Measurements from ENCODE around the gene FHOD1.

The FHOD1 gene

GRCh38 chr16:67228034-67228785, 19.1 kb downstream of the FHOD1 start:
- peak overlapping the region; percentile 88 for H3K4me3 ChIP-seq (ENCODE audit: low read depth, low read length, poor library complexity, severe bottlenecking)
- TF ChIP-seq CTCF (IDR thresholded peaks at IDR 0.05; ENCODE audit: low read length) (no peak), EZH2 (IDR thresholded peaks at IDR 0.05; ENCODE audit: borderline replicate concordance, low read length) (no peak)
- no peaks in the 10 kb centered on the region for H4K20me1 ChIP-seq (ENCODE audit: insufficient read depth, low read length)
- H3K9ac ChIP-seq (ENCODE audit: low read length), result peak overlapping the region; percentile 82; the same call in 1 of the 2 replicates
- no peaks in the 10 kb centered on the region for H3K9me2 ChIP-seq (ENCODE audit: low read depth, low read length)
- no peaks in the 10 kb centered on the region for H3K27me3 ChIP-seq (ENCODE audit: insufficient read depth, low read length)
- peak overlapping the region; percentile 88 for H3K4me2 ChIP-seq (ENCODE audit: low read length)
- H3K79me2 ChIP-seq (ENCODE audit: insufficient read depth, low read length), result peaks cover 9% of the 10 kb centered on the region
- H3K4me1 ChIP-seq (ENCODE audit: insufficient read depth, low read length, severe bottlenecking), result peaks cover 17% of the 10 kb centered on the region
- H3K9me3 ChIP-seq (ENCODE audit: low read length), result no peaks in the 10 kb centered on the region
- no peak overlapping the region for H3K27ac ChIP-seq (ENCODE audit: low read depth, low read length, poor library complexity, severe bottlenecking)
- no peaks in the 10 kb centered on the region for H3F3A ChIP-seq (ENCODE audit: insufficient read depth, low read length)
- no peak overlapping the region for H2AFZ ChIP-seq (ENCODE audit: low read length)
- H3K36me3 ChIP-seq (ENCODE audit: insufficient read depth, low read length), result peaks cover 38% of the 10 kb centered on the region

DNA sequence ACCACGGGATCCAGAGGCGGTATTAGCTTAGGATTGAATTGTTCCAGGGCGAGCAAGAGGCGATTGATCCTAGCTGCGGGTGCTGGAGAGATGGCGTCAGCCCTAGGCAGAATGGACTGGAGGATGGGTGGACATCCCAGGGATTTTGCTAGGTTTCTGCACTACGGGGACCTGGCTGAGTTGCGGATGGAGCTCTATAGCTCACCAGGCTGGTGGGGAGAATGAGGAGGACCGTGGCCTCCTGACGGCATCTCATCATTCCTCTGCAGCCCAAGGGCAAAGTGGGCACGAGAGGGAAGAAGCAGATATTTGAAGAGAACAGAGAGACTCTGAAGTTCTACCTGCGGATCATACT, 19.7 kb downstream of the FHOD1 start:
- Histone ChIP-seq H4K20me1 (ENCODE audit: insufficient read depth, low read length) (no peaks in the 10 kb centered on the region), H3K4me1 (ENCODE audit: insufficient read depth, low read length, severe bottlenecking) (peaks cover 17% of the 10 kb centered on the region), H3K79me2 (ENCODE audit: insufficient read depth, low read length) (peaks cover 9% of the 10 kb centered on the region), H3K4me3 (ENCODE audit: low read depth, low read length, poor library complexity, severe bottlenecking) (peak overlapping the region; percentile 88), H3K4me2 (ENCODE audit: low read length) (peak overlapping the region; percentile 88), H3K9me2 (ENCODE audit: low read depth, low read length) (no peaks in the 10 kb centered on the region), H2AFZ (ENCODE audit: low read length) (no peak overlapping the region), H3K9ac (ENCODE audit: low read length) (peak overlapping the region; percentile 82), H3K9me3 (ENCODE audit: low read length) (no peaks in the 10 kb centered on the region), H3K36me3 (ENCODE audit: insufficient read depth, low read length) (peaks cover 38% of the 10 kb centered on the region), H3K27me3 (ENCODE audit: insufficient read depth, low read length) (no peaks in the 10 kb centered on the region), H3K27ac (ENCODE audit: low read depth, low read length, poor library complexity, severe bottlenecking) (no peak overlapping the region), H3F3A (ENCODE audit: insufficient read depth, low read length) (no peaks in the 10 kb centered on the region)
- TF ChIP-seq CTCF (IDR thresholded peaks at IDR 0.05; ENCODE audit: low read length) (no peak), EZH2 (IDR thresholded peaks at IDR 0.05; ENCODE audit: borderline replicate concordance, low read length) (no peak)

DNA sequence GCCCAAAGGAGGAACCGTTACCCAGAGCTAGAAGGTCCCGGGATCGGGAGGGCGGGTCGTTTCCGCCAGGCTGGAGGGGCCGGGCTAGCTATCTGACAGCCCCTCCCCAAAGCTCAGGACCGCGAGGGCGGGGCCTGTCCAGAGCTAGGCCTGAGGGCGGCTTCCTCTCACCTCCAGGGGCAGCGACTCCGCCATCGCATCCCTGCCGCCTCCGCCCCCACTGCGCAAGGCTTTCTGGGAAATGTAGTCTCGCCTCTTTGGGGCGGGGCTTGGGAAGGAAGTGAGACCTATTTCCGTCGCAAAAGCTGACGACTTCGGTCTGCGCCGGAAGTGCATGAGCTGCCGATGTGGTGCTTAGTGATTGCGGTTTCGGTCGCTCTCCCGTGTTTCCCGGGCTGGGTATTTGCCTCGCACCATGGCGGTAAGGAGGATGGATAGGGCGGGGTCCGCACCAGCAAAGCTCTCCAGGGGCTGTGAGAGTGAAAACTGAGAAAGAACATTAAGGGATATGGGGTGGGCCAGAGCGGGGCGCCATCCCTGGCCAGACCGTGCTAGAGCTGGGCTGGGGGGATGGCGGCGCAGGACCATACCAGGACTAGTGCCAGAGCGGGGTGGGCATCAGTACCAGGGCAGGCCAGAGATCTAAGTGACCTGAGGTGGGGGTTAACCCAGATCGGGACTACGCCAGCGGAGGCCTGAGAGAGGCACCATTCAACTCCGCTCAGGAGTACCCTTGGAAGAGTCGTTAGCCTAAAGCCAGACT, 20.3 kb downstream of the FHOD1 start, which contains the start of gene TMEM208:
TMEM208 (plus strand) TSS at position 327 of the 763 bp plus-strand sequence; CDS start at position 416, 89 bp downstream.
- H3K36me3 ChIP-seq (ENCODE audit: insufficient read depth, low read length), result peaks cover 38% of the 10 kb centered on the region
- TF ChIP-seq CTCF (IDR thresholded peaks at IDR 0.05; ENCODE audit: low read length), result peak; percentile 46; the same call in 1 of the 2 replicates
- no peak for TF ChIP-seq EZH2 (IDR thresholded peaks at IDR 0.05; ENCODE audit: borderline replicate concordance, low read length)
- H3K4me3 ChIP-seq (ENCODE audit: low read depth, low read length, poor library complexity, severe bottlenecking), result peak within 1 kb of the TSS; percentile 88
- H3K9ac ChIP-seq (ENCODE audit: low read length), result peak within 1 kb of the TSS; percentile 82
- H3K4me1 ChIP-seq (ENCODE audit: insufficient read depth, low read length, severe bottlenecking), result peaks cover 17% of the 10 kb centered on the region
- H3K79me2 ChIP-seq (ENCODE audit: insufficient read depth, low read length), result peaks cover 9% of the 10 kb centered on the region
- H3K9me2 ChIP-seq (ENCODE audit: low read depth, low read length), result no peaks in the 10 kb centered on the region
- no peak within 1 kb of the TSS for H3K27ac ChIP-seq (ENCODE audit: low read depth, low read length, poor library complexity, severe bottlenecking)
- no peaks in the 10 kb centered on the region for H3K9me3 ChIP-seq (ENCODE audit: low read length)
- peak within 1 kb of the TSS; percentile 88 for H3K4me2 ChIP-seq (ENCODE audit: low read length)
- H2AFZ ChIP-seq (ENCODE audit: low read length), result no peak within 1 kb of the TSS
- no peaks in the 10 kb centered on the region for H4K20me1 ChIP-seq (ENCODE audit: insufficient read depth, low read length)
- no peaks in the 10 kb centered on the region for H3F3A ChIP-seq (ENCODE audit: insufficient read depth, low read length)
- H3K27me3 ChIP-seq (ENCODE audit: insufficient read depth, low read length), result no peaks in the 10 kb centered on the region
